GM18870 (cell line): ENCODE results near the gene CLDN19.
"Not testable (repeated sequence)": the region's sequence is repeated elsewhere in the genome, so short reads cannot be mapped to it uniquely, and the experiment has no call there.

Source experiments
- ATAC-seq: cut with Tn5 transposase; IDR thresholded peaks from one replicate; pipeline ENCODE4 v1.9.1; 2021; ENCODE audit warnings: moderate library complexity; ENCODE audit not compliant: unreplicated experiment

CLDN19 gene

DNA sequence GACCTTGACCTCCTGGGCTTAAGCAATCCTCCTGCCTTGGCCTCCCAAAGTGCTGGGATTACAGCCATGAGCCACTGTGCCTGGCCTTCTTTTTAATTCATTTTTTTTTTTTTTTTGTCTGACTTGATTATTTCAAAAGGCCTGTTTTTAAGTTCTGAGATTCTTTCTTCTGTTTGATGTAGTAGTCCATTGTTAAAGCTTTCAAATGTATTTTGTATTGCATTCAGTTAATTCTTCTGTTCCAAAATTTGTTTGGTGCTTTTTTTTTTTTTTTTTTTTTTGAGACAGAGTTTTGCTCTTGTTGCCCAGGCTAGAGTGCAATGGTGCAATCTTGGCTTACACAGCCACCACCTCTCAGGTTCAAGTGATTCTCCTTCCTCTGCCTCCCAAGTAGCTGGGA, 25.6 kb downstream of the CLDN19 start:
- ATAC-seq, result not testable (repeated sequence)

DNA sequence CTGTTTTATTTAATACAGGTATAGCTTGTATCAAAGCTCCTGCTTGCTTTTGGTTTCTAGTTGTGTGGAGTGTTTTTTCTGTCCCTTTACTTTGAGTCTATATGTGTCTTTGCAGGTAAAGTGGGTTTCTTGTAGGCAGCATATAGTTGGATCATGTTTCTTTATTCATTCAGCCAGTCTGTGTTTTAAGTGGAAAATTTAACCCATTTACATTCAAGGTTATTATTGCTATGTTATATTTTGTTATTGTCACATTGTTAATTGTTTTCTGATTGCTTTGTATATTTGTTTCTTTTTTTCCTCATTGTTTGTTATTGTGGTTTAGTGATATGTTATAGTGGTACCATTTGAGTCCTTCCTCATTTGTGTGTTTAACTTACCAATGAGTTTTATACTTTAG, 26.7 kb downstream of the CLDN19 start:
- ATAC-seq, result no peak

DNA sequence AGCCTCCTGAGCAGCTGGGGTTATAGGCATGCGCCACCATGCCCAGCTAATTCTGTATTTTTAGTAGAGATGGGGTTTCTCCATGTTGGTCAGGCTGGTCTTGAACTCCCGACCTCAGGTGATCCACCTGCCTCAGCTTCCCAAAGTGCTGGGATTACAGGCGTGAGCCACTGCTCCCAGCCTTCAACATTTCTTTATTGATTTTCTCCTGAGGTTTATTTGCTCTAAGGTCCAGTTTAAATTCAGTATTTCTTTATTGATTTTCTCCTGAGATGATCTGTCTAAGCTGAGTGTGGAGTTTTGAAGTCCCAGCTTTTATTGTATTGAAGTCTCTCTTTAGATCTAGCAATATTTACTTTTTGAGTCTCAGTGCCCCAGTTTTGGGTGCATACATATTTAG, 27.2 kb downstream of the CLDN19 start:
- not testable (repeated sequence) for ATAC-seq

DNA sequence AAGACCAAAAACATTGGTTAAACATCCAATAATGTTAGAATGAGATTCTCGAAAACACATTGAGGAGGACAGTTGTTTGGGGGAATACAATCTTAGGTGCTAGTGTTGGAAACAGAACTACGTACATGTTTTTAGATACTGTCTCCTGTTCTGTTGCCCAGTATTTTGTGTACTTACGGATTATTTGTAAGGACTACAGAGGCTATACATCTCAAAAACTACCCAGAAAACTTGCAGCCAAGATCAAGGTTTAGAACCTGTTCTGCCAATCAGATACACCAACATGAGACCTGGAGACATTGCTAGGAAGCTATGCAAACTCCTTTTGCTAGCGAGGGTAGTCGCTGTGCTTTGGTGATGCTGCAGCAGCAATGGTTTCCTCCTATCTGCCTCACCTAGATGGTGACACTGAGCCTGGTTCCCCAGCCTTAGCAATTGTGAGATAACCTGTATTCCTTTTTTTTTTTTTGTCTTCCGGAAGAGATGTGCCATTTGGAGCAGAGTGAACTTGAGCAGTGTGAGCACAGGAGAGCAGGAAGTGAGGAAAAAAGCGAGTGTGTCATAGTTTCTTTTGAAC, 36.1 kb downstream of the CLDN19 start:
- ATAC-seq, result no peak

DNA sequence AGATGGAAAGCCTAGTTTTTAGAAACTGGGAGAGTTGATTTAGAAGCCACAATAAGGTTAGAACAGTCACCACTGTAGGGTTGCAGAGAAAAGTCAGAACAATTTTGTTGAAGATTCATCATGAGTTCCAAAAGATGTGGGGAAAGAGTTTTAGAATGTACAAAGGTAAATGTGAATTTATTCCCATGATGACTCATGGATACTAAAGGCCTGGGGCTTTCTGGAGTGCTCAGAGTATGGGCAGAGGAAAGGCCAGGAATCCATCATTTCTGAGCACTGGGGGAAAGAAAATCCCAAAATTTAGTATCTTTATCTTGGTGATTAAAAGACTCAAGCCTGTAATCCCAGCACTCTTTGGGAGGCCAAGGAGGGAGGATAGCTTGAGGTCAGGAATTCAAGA, 40.0 kb downstream of the CLDN19 start:
- ATAC-seq, result no peak

DNA sequence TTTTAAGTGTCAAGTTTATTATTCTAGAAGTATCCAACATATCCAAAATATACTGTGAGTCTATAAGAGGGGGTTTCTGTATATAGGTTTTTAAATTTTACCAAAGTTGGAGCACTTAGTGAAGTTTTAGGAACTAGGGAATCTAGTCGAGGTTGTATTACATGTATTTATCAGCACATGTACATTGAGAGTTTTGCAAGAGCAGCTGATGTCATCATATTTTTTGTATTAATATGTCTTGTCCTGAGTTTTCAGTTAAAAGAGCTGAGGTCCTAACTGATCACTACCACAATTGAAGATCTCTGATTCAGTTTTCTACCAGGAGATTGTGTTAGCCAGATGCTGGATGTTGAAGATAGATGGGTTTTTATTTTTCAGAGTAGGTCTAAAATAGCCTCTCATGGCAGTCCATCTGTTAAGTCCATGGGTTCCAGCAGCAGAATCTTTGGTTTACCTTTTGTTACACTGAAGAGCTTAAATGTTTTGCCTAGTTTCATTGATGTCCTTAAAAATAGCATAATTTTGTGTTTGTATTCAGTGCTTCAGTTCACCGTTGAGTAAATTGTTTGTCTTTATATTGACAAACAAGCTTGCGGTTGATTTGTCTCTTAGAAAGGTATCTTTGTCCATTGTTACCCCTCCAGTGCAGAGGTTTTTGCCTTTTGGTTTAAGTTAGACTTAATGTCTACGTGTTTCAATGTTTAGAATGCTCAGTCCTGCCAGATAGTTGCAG, 41.8 kb downstream of the CLDN19 start:
- no peak for ATAC-seq

DNA sequence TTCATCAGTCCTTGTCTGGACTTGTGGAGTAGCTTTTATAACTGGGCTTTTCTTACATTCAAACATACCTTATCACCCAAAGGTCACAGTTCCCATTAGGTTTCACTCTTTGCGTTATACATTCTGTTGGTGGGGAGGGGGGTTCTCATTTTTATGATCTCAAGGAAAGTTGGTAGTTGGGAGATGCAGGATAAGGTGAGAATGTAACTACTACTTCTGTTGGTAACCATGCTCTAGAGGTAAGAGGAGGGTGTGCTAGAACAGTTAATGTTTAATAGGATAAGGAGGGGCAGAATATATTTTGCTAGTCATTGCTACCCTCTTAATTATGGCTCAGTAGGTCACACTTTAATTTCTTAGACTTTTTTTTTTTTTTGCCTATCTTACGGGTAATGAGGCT, 47.1 kb downstream of the CLDN19 start:
- ATAC-seq, result no peak

DNA sequence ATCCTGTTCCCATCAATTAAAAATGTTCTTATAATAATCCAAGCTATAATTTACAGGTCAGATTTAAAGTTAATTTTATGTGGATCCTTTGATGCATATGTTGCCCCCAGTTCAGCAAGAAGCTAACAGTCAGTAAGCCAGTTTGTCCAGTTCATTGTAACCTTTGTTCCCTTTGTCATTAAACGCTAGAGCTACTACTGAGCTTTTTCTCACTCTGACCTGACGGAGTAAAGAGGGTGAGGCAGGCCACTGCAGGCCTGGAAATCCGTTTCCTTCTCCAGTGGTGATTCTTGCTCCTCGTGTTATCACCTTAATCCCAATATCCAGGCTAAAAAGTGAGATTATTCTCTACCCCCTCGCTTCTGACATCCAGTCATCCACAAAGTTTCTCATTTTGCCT, 47.6 kb downstream of the CLDN19 start:
- ATAC-seq, result no peak

DNA sequence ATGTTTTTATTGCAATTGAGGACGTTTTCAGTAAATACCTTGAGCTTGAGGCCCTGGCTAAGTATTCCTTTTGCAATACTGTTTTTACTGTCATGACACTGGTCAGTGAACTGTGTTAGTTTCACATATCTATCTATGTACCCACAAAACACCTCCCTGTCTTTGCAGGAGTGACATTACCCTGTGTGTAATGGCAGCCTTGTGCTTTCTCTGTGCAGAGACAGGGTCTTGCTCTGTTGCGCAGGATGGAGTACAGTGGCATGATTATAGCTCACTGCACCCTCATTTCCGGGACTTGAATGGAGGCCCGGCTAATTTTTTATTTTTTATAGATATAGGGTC, 48.9 kb downstream of the CLDN19 start:
- ATAC-seq, result no peak

DNA sequence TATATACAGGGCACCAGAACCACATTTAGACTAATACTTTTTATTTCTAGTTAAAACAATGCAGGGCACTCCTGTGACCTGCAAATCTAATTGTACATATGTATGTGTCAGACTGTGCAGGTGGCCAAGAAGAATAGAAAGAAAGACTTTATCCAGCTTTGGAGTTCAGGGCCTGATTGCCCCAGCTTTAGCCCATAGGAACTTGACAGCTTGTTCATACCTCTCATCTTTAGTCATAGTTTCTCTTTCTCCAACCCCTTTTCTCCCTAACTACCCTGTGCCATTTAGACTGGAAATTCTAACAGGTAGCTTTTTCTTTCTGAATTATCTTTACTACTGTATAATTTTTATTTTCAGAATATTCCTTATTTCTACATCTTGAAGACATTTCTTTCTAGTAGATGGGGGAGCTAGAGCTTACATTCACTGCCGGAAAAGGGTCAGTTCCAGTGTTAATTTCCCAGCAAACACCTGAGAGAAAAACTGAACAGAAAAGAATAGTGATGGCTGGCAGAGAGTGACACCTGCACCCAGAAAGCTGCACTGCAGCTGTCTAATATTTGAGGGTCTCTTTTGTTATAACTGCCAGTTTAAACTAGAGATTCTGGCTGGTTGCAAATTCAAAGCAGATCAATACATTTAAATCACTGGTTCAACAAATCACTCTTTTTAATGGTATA, 49.4 kb downstream of the CLDN19 start:
- ATAC-seq, result no peak

DNA sequence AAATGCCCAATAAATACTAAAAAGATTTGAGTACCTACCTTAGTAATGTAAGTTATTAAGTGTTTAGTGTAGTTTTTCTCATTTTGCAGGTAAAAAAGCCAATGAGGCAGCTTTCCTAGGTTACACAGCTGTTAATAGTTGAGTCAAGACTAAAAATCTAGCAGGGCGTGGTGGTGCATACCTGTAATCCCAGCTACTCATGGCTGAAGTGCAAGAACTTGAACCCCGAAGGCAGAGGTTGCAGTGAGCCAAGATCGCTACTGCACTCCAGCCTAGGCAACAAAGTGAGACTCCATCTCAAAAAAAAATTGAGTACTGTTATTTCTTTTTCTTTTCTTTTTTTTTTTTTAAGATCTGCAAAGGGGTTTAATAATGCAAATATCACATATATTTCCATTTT, 50.1 kb downstream of the CLDN19 start:
- no peak for ATAC-seq

DNA sequence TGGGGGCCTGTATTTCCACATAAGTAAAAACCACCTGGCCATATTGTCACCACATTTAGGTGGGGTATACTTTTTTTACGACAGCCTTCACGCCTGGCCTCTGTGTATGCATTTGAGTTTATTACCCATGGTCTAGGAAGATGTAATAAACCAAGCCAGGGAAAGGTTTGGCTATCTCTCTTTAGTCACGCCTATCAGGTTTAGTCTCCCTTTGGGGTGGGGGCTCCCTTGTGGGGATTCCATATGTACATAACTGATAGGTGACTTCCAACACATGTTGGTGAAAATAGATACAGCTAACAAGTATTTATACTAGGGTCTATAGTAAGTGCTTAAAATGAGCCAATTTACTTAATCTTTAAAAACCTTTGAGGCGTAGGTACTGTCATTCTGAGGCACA, 53.6 kb downstream of the CLDN19 start:
- no peak for ATAC-seq

DNA sequence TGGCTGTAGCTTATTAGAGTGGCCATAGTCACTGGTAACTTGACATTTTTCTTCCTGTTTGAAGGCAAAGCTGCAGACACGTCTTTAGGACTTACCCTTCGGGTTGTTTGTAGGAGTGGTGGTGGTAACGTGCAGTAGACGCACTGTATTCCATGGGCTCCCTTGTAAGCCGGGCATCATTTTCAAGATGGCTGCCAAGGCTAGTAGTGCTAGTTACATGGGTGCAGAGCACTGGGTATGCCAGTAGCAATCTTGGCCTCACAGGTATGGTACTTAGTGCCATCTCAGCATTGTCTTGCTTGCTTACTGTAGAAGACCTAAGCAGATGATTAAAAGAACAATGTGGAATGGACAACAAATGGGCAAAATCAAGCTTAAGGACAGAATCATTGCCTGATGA, 55.9 kb downstream of the CLDN19 start:
- no peak for ATAC-seq
